Upper lobe of right lung (tissue), 1 donor: ENCODE results near the gene DYNLRB2. TPM values are rescaled to one million over a fixed set of nuclear protein-coding genes. Genes with fewer than 3 reads are reported as not detected.

Experiments
- ATAC-seq: fragments of 200-7000 bp; cut with Tn5 transposase; one replicate; pipeline ENCODE4 v1.9.1; 2020; ENCODE audit warnings: mild to moderate bottlenecking, moderate library complexity
- DNase-seq: peaks from one replicate; pipeline ENCODE4 v3.0.0-alpha.2; 2020
- H3K27ac ChIP-seq: fragments of 200-600 bp; one replicate; pipeline ENCODE4 v1.8.0; 2022
- H3K27me3 ChIP-seq: fragments of 200-600 bp; one replicate; pipeline ENCODE4 v1.8.0; 2022; ENCODE audit warnings: mild to moderate bottlenecking
- H3K36me3 ChIP-seq: fragments of 200-600 bp; one replicate; pipeline ENCODE4 v1.8.0; 2022
- H3K4me1 ChIP-seq: fragments of 200-600 bp; one replicate; pipeline ENCODE4 v1.8.0; 2022
- H3K4me3 ChIP-seq: fragments of 200-600 bp; one replicate; pipeline ENCODE4 v1.8.0; 2022; ENCODE audit warnings: mild to moderate bottlenecking
- H3K9me3 ChIP-seq: fragments of 200-600 bp; one replicate; pipeline ENCODE4 v1.8.0; 2022
- intact Hi-C: fragments of 100-400 bp; cut with DNase I; formaldehyde crosslinking; loops from one replicate; pipeline ENCODE4 v1.11.0; 2022
- total RNA-seq: library from RNA; stranded (reverse); fragmentation: NEBNext Ultra II Directional; extraction: Animal tissue kit (Norgen Biotek cat#: 25700); gene quantifications from one replicate; pipeline ENCODE4 v1.2.1, GENCODE V29; 2021
- TF ChIP-seq, protein P1 (sequence below): fragments of 200-600 bp; IDR thresholded peaks from one replicate; pipeline ENCODE4 v1.8.0; 2022; ENCODE audit warnings: antibody characterized with exemption
- donor health status: DM: no; HTN: yes; CAD: no; lungs with severe emphysema.

The DYNLRB2 gene
- total RNA-seq, 1 donor from 2014 or later, result not detected

DNA sequence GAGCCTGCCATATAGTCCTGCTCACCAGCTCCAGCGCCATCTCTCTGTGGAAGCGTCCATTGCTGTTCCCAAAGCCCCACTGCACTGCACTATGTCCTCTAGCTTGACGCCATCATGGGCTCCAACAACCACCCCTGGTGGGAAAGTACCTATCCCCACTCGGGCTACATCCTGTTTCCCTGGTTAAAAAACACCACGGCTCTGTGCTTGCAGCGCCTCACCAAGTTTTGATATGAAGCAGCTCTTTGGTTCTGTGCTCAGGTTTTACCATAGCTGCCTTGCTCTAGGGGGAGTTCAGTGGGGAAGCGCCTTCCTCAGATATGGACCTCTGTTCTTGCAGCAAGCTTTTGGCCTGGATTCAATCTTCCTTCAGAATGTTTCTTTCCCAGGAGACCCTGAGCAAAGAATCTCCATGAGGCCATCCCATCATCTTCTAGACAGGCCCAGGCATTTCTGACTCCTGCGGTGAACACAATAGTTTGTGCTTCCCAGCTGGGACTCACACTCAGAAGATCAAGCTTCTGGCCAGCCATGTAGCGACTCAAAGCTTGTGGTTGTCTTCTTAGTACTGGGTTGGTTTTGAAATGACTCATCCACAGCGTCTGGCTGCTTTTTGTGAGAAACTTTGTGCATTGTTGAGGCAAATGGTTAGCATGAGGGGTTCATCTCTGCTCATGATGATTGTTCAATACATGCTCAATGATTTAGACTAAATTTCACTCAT is 39.5 kb downstream of the DYNLRB2 start:
- intact Hi-C loops, result no loop called here
- Histone ChIP-seq H3K9me3 (no peaks in the 10 kb centered on the region), H3K36me3 (no peaks in the 10 kb centered on the region), H3K27ac (no peak overlapping the region), H3K27me3 (no peaks in the 10 kb centered on the region), H3K4me1 (no peaks in the 10 kb centered on the region), H3K4me3 (no peak overlapping the region)
- ATAC-seq (no peak), DNase-seq (no peak)
- TF ChIP-seq, protein P1, sequence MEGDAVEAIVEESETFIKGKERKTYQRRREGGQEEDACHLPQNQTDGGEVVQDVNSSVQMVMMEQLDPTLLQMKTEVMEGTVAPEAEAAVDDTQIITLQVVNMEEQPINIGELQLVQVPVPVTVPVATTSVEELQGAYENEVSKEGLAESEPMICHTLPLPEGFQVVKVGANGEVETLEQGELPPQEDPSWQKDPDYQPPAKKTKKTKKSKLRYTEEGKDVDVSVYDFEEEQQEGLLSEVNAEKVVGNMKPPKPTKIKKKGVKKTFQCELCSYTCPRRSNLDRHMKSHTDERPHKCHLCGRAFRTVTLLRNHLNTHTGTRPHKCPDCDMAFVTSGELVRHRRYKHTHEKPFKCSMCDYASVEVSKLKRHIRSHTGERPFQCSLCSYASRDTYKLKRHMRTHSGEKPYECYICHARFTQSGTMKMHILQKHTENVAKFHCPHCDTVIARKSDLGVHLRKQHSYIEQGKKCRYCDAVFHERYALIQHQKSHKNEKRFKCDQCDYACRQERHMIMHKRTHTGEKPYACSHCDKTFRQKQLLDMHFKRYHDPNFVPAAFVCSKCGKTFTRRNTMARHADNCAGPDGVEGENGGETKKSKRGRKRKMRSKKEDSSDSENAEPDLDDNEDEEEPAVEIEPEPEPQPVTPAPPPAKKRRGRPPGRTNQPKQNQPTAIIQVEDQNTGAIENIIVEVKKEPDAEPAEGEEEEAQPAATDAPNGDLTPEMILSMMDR, result no peak

DNA sequence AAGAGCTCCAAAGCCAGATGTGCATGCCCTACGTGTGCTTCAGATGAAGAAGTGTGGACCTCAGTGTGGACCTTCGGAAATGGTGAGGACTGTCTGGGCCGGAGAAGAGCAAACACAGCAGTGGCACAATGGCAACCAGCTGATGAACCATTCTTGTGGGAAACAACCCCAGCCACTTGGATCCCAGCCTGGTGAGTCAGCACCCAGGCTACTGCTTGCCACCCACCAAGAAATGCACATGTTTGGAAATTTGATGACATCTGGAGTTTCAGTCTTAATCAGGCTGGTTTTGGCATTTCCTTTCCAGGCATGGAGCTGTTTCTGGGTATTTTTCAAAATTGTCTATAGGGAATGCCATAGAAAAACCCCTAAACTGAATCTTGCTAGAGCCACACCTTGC is 42.7 kb downstream of the DYNLRB2 start:
- no peak overlapping the region for H3K27ac ChIP-seq
- H3K9me3 ChIP-seq, result no peaks in the 10 kb centered on the region
- TF ChIP-seq, protein P1, result no peak
- no peak overlapping the region for H3K4me3 ChIP-seq
- no peaks in the 10 kb centered on the region for H3K4me1 ChIP-seq
- H3K27me3 ChIP-seq, result no peaks in the 10 kb centered on the region
- DNase-seq, result no peak
- no peak for ATAC-seq
- no peaks in the 10 kb centered on the region for H3K36me3 ChIP-seq
- intact Hi-C loops, result no loop called here

DNA sequence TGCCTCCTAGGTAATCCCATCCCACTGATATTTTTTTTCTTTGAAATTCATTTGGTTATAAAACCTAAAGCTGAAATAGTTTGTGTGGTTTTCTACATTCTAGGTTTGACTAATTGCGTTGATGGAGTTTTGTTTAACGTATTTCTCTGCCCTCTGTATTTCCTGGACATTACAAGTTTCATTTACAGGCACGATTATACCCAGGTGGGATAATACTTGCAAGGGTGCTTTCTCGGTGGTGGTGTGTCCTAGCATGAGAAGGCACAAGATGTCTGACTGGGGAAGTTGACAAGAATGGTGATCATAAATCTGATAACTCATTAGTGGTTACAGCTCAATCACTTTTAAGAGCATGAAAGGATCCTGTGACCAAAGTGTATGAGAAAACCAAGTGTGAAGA is 45.0 kb downstream of the DYNLRB2 start:
- intact Hi-C loops, result no loop called here
- no peak for ATAC-seq
- TF ChIP-seq, protein P1, result no peak

DNA sequence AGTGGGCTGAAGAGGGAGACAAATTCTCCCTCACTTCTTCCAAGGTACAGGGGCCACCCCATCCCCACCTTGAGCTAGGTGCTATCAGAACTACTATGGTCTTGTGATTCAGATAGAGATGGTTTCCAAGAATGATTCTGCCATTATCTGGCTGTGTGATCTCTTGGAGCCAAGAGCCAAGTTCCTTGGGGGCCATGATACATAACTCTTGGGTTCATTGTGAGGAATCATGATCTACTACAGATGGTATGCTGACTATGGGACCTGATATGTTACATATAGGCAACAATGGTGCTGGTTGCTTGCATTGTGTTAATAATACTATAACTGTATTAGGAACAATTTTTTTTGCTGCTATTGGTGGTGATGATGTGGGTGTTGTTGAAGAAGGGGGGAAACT is 45.7 kb downstream of the DYNLRB2 start:
- H3K27ac ChIP-seq, result no peak overlapping the region
- H3K27me3 ChIP-seq, result no peaks in the 10 kb centered on the region
- intact Hi-C loops, result no loop called here
- TF ChIP-seq, protein P1, result no peak
- H3K4me3 ChIP-seq, result no peak overlapping the region
- H3K4me1 ChIP-seq, result no peaks in the 10 kb centered on the region
- no peaks in the 10 kb centered on the region for H3K9me3 ChIP-seq
- H3K36me3 ChIP-seq, result no peaks in the 10 kb centered on the region
- ATAC-seq (no peak), DNase-seq (no peak)

More for the DNA sequence above, 45.0 kb downstream of the DYNLRB2 start:
- Histone ChIP-seq H3K27ac (no peak overlapping the region), H3K36me3 (no peaks in the 10 kb centered on the region), H3K4me3 (no peak overlapping the region), H3K27me3 (no peaks in the 10 kb centered on the region), H3K9me3 (no peaks in the 10 kb centered on the region), H3K4me1 (no peaks in the 10 kb centered on the region)
- no peak for DNase-seq

DNA sequence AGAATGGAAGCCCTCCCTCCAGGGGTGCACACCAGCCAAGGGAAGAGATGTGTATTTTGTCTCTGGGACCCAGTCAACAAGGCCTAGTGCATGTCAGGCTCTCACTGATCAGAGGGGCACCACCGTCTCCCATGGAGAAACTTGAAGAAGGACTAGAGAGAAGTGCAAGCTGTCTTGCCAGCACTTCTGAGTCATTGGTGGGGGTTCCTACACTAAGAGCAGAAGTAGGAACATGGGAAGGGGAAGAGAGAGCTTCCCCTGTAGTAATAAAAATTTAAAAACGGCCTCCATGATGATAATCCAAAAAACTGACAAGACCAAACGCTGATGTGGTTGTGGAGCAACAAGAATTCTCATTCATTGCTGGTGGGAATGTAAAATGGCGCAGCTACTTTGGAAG is 46.3 kb downstream of the DYNLRB2 start:
- Histone ChIP-seq H3K4me1 (no peaks in the 10 kb centered on the region), H3K4me3 (no peak overlapping the region), H3K36me3 (no peaks in the 10 kb centered on the region), H3K27ac (no peak overlapping the region), H3K27me3 (no peaks in the 10 kb centered on the region), H3K9me3 (no peaks in the 10 kb centered on the region)
- ATAC-seq (no peak), DNase-seq (no peak)
- intact Hi-C loops, result no loop called here
- TF ChIP-seq, protein P1, result no peak
